Measurements from ENCODE around the gene EWSR1.

Gene EWSR1

GRCh38 chr22:29269731-29270474 lies 1.8 kb downstream of the EWSR1 start:
- DNase-seq: no peak

- DNase-seq: no peak
These were observed 2.6 kb downstream of the EWSR1 start for GRCh38 chr22:29270475-29271271.

- DNase-seq: no peak
These were observed 4.6 kb downstream of the EWSR1 start for GRCh38 chr22:29272624-29273023.

GRCh38 chr22:29275167-29275566 lies 7.1 kb downstream of the EWSR1 start:
- DNase-seq: no peak

- no peak for DNase-seq
These were observed 7.9 kb downstream of the EWSR1 start for GRCh38 chr22:29275819-29276565.

GRCh38 chr22:29277927-29278326 lies 9.9 kb downstream of the EWSR1 start:
- no peak for DNase-seq

- DNase-seq: no peak
These were observed 16.1 kb downstream of the EWSR1 start for GRCh38 chr22:29284196-29284595.

- no peak for DNase-seq
These were observed 20.8 kb downstream of the EWSR1 start for GRCh38 chr22:29288837-29289236.

GRCh38 chr22:29290061-29290460 lies 22.0 kb downstream of the EWSR1 start:
- no peak for DNase-seq

- DNase-seq: no peak
These were observed 23.1 kb downstream of the EWSR1 start for GRCh38 chr22:29291215-29291614.

GRCh38 chr22:29292379-29292778 lies 24.3 kb downstream of the EWSR1 start:
- DNase-seq: no peak

- no peak for DNase-seq
These were observed 30.6 kb downstream of the EWSR1 start for GRCh38 chr22:29298641-29299040.

GRCh38 chr22:29299136-29299900 lies 31.2 kb downstream of the EWSR1 start:
- no peak for DNase-seq

- no peak for DNase-seq
These were observed 32.4 kb downstream of the EWSR1 start for GRCh38 chr22:29300467-29300806.

- no peak for DNase-seq
These were observed 32.9 kb downstream of the EWSR1 start for GRCh38 chr22:29300807-29301601.

- DNase-seq: peak; percentile 32
These were observed 33.8 kb downstream of the EWSR1 start for GRCh38 chr22:29301716-29302401.

- no peak for DNase-seq
These were observed 34.3 kb downstream of the EWSR1 start for GRCh38 chr22:29302402-29302680.

- no peak for DNase-seq
These were observed 34.8 kb downstream of the EWSR1 start for GRCh38 chr22:29302681-29303465.

GRCh38 chr22:29305836-29306174 lies 37.7 kb downstream of the EWSR1 start:
- no peak for DNase-seq

- DNase-seq: peak; percentile 73
These were observed 38.2 kb downstream of the EWSR1 start, which contains the start of gene GAS2L1 for GRCh38 chr22:29306175-29306834. Gene GAS2L1, plus strand, starts transcription at chr22:29306650. Its CDS starts 1,456 bp downstream, at chr22:29308106.
